Neural cell (in vitro differentiated cells): ENCODE results near the gene RBM8A. TPM values are rescaled to one million over a fixed set of nuclear protein-coding genes. Genes with fewer than 3 reads are reported as not detected.

Experiments
- H2AFZ ChIP-seq: fragments of 200-600, 300-800 bp; sonication (generic), shearing (Covaris generic); 2 replicates; pipeline ENCODE4 v1.6.0; 2014; ENCODE audit warnings: low read depth, mild to moderate bottlenecking, antibody characterized with exemption, low read length, moderate library complexity
- H3F3A ChIP-seq: fragments of 200-600 bp; shearing (Covaris generic); 2 replicates; pipeline ENCODE4 v1.6.1; 2016; ENCODE audit warnings: mild to moderate bottlenecking, moderate library complexity, mixed read lengths, antibody characterized with exemption, low read length; ENCODE audit not compliant: insufficient read depth, poor library complexity, severe bottlenecking
- H3K27ac ChIP-seq: fragments of 200-600, 300-800 bp; sonication (generic), shearing (Covaris generic); 2 replicates; pipeline ENCODE4 v1.5.1; 2014; ENCODE audit warnings: mild to moderate bottlenecking, low read length, moderate library complexity
- H3K27me3 ChIP-seq: fragments of 300-800, 200-600 bp; sonication (generic), shearing (Covaris generic); 2 replicates; pipeline ENCODE4 v1.6.0; 2014; ENCODE audit warnings: mild to moderate bottlenecking, low read depth, low read length, moderate library complexity; ENCODE audit not compliant: insufficient read depth
- H3K36me3 ChIP-seq: fragments of 300-800, 200-600 bp; sonication (generic), shearing (Covaris generic); 2 replicates; pipeline ENCODE4 v1.5.1; 2014; ENCODE audit warnings: mild to moderate bottlenecking, antibody characterized with exemption, low read length, moderate library complexity; ENCODE audit not compliant: insufficient read depth
- H3K4me2 ChIP-seq: fragments of 300-800, 200-600 bp; sonication (generic), shearing (Covaris generic); 2 replicates; pipeline ENCODE4 v1.6.0; 2014; ENCODE audit warnings: mild to moderate bottlenecking, low read length
- H3K4me3 ChIP-seq: fragments of 300-800, 200-600 bp; sonication (generic), shearing (Covaris generic); 2 replicates; pipeline ENCODE4 v1.5.1; 2014; ENCODE audit warnings: mild to moderate bottlenecking, low read length, moderate library complexity
- H3K79me2 ChIP-seq: fragments of 200-600 bp; shearing (Covaris generic); replicated peaks from 2 replicates; pipeline ENCODE4 v1.6.0; 2014; ENCODE audit warnings: mild to moderate bottlenecking, low read length, moderate library complexity; ENCODE audit not compliant: insufficient read depth
- H3K9ac ChIP-seq: fragments of 300-800, 200-600 bp; sonication (generic), shearing (Covaris generic); 2 replicates; pipeline ENCODE4 v1.6.1; 2016; ENCODE audit warnings: mild to moderate bottlenecking, low read length, mixed read lengths
- H3K9me2 ChIP-seq: fragments of 200-600 bp; shearing (Covaris generic); 2 replicates; pipeline ENCODE4 v1.6.1; 2016; ENCODE audit warnings: mild to moderate bottlenecking, low read length, mixed read lengths; ENCODE audit not compliant: insufficient read depth
- H3K9me3 ChIP-seq: fragments of 200-600, 300-800 bp; sonication (generic), shearing (Covaris generic); 2 replicates; pipeline ENCODE4 v1.6.1; 2016; ENCODE audit warnings: mild to moderate bottlenecking, mixed run types, low read length, moderate library complexity, mixed read lengths
- H4K20me1 ChIP-seq: fragments of 200-600 bp; shearing (Covaris generic); 2 replicates; pipeline ENCODE4 v1.6.1; 2016; ENCODE audit warnings: mild to moderate bottlenecking, mixed run types; ENCODE audit not compliant: insufficient read depth
- CTCF ChIP-seq: fragments of 450-650 bp; IDR thresholded peaks from 2 replicates; pipeline ENCODE4 v1.5.1; 2014; ENCODE audit warnings: antibody characterized with exemption, mild to moderate bottlenecking, moderate library complexity; ENCODE audit not compliant: poor library complexity, severe bottlenecking
- EP300 ChIP-seq: fragments of 450-650 bp; conservative IDR thresholded peaks from 2 replicates; pipeline ENCODE4 v1.6.1; 2014; ENCODE audit warnings: antibody characterized with exemption, mild to moderate bottlenecking, moderate library complexity; ENCODE audit not compliant: poor library complexity, severe bottlenecking
- EZH2 ChIP-seq: fragments of 200-600, 300-800 bp; shearing (Covaris generic), sonication (generic); IDR thresholded peaks from 2 replicates; pipeline ENCODE4 v1.6.1; 2014; ENCODE audit warnings: antibody characterized with exemption, low read length, borderline replicate concordance, mild to moderate bottlenecking; ENCODE audit not compliant: insufficient read depth, poor library complexity, severe bottlenecking
- MXI1 ChIP-seq: fragments of 450-650 bp; conservative IDR thresholded peaks from 2 replicates; pipeline ENCODE4 v1.6.1; 2014; ENCODE audit warnings: antibody characterized with exemption, mild to moderate bottlenecking; ENCODE audit not compliant: poor library complexity, severe bottlenecking
- POLR2AphosphoS5 ChIP-seq: IDR thresholded peaks from 2 replicates; pipeline ENCODE4 v1.6.1; 2012
- RAD21 ChIP-seq: fragments of 450-650 bp; conservative IDR thresholded peaks from 2 replicates; pipeline ENCODE4 v1.6.1; 2014; ENCODE audit warnings: antibody characterized with exemption, mild to moderate bottlenecking, moderate library complexity
- REST ChIP-seq: IDR thresholded peaks from 2 replicates; pipeline ENCODE4 v1.6.1; 2012; ENCODE audit warnings: borderline replicate concordance
- SMC3 ChIP-seq: fragments of 450-650 bp; conservative IDR thresholded peaks from 2 replicates; pipeline ENCODE4 v1.6.1; 2014; ENCODE audit warnings: antibody characterized with exemption, mild to moderate bottlenecking, moderate library complexity; ENCODE audit not compliant: poor library complexity
- TAF1 ChIP-seq: IDR thresholded peaks from 2 replicates; pipeline ENCODE4 v1.6.1; 2012; ENCODE audit warnings: low read depth
- polyA plus RNA-seq: library from polyadenylated mRNA; depleted of rRNA; stranded (reverse); fragments of >200 nt; gene quantifications from 2 replicates; pipeline ENCODE4 v1.2.3, GENCODE V29; 2014

RBM8A gene
- polyA plus RNA-seq, 1 donor from 2014 or later: 366 TPM

- Histone ChIP-seq H3K9me2 (no peaks in the 10 kb centered on the region), H3K4me3 (peak overlapping the region; percentile 77), H3K79me2 (peaks cover 45% of the 10 kb centered on the region), H3K9ac (peak overlapping the region; percentile 86), H3K4me2 (peak overlapping the region; percentile 68), H4K20me1 (no peaks in the 10 kb centered on the region), H3K27me3 (peaks cover 13% of the 10 kb centered on the region), H2AFZ (no peak overlapping the region), H3K36me3 (no peaks in the 10 kb centered on the region), H3F3A (no peaks in the 10 kb centered on the region), H3K27ac (peak overlapping the region; percentile 82), H3K9me3 (no peaks in the 10 kb centered on the region)
- no peak for TF ChIP-seq EZH2
- TF ChIP-seq CTCF: no peak
- no peak for TF ChIP-seq POLR2AphosphoS5
- TF ChIP-seq RAD21: no peak
- TF ChIP-seq MXI1: no peak
- no peak for TF ChIP-seq REST
- TF ChIP-seq TAF1: no peak
- TF ChIP-seq SMC3: no peak
Measured at GRCh38 chr1:145956361-145956760, 29.1 kb upstream of the RBM8A start.

GRCh38 chr1:145955436-145955835, 28.2 kb upstream of the RBM8A start:
- peak overlapping the region; percentile 77 for H3K4me3 ChIP-seq
- H3K9ac ChIP-seq: peak overlapping the region; percentile 86
- H3K27ac ChIP-seq: no peak overlapping the region
- no peak for TF ChIP-seq CTCF
- no peak for TF ChIP-seq RAD21
- no peak for TF ChIP-seq EZH2
- no peak for TF ChIP-seq SMC3
- no peak for TF ChIP-seq REST
- TF ChIP-seq EP300: no peak
- no peak for TF ChIP-seq MXI1
- no peak for TF ChIP-seq POLR2AphosphoS5
- TF ChIP-seq TAF1: no peak
- H3K27me3 ChIP-seq: peaks cover 4% of the 10 kb centered on the region
- no peaks in the 10 kb centered on the region for H3K9me3 ChIP-seq
- no peaks in the 10 kb centered on the region for H3F3A ChIP-seq
- H3K4me2 ChIP-seq: peak overlapping the region; percentile 68
- H3K9me2 ChIP-seq: no peaks in the 10 kb centered on the region
- H3K79me2 ChIP-seq: peaks cover 45% of the 10 kb centered on the region
- no peaks in the 10 kb centered on the region for H4K20me1 ChIP-seq
- H3K36me3 ChIP-seq: no peaks in the 10 kb centered on the region
- H2AFZ ChIP-seq: no peak overlapping the region
